WERI-Rb-1 (cell line): ENCODE data around the gene TTC8.

Experiments used
- DNase-seq: peaks from one replicate; pipeline ENCODE4 v3.0.0-alpha.2; 2020
- H3K27ac ChIP-seq: fragments of 250-450 bp; sonication (Bioruptor Pico); 2 replicates; pipeline ENCODE4 v1.5.1; 2020; ENCODE audit warnings: mild to moderate bottlenecking, moderate library complexity
- H3K27me3 ChIP-seq: fragments of 250-450 bp; sonication (Bioruptor Pico); 2 replicates; pipeline ENCODE4 v1.5.1; 2021; ENCODE audit warnings: mild to moderate bottlenecking, low read depth, moderate library complexity; ENCODE audit not compliant: insufficient read depth, severe bottlenecking
- H3K36me3 ChIP-seq: fragments of 250-450 bp; sonication (Bioruptor Pico); 2 replicates; pipeline ENCODE4 v1.5.1; 2020; ENCODE audit warnings: mild to moderate bottlenecking, moderate library complexity
- H3K4me3 ChIP-seq: 2 replicates; pipeline ENCODE4 v1.5.1; 2011; ENCODE audit warnings: low read depth, mild to moderate bottlenecking, control low read depth, low read length
- H3K9me3 ChIP-seq: fragments of 250-450 bp; sonication (Bioruptor Pico); 2 replicates; pipeline ENCODE4 v1.5.1; 2021; ENCODE audit warnings: mild to moderate bottlenecking, moderate library complexity; ENCODE audit not compliant: severe bottlenecking
- TF ChIP-seq, protein P1 (sequence below): IDR thresholded peaks from 2 replicates; pipeline ENCODE4 v1.5.1; 2011; ENCODE audit warnings: low read depth, mild to moderate bottlenecking, control low read depth, inconsistent platforms, low read length

TTC8 gene

GRCh38 chr14:88825503-88825902, 1.1 kb downstream of the TTC8 start:
- Histone ChIP-seq H3K36me3 (no peaks in the 10 kb centered on the region), H3K4me3 (peak overlapping the region; percentile 70), H3K9me3 (no peaks in the 10 kb centered on the region), H3K27me3 (no peaks in the 10 kb centered on the region), H3K27ac (peak overlapping the region; percentile 95)
- DNase-seq: no peak
- TF ChIP-seq, protein P1, sequence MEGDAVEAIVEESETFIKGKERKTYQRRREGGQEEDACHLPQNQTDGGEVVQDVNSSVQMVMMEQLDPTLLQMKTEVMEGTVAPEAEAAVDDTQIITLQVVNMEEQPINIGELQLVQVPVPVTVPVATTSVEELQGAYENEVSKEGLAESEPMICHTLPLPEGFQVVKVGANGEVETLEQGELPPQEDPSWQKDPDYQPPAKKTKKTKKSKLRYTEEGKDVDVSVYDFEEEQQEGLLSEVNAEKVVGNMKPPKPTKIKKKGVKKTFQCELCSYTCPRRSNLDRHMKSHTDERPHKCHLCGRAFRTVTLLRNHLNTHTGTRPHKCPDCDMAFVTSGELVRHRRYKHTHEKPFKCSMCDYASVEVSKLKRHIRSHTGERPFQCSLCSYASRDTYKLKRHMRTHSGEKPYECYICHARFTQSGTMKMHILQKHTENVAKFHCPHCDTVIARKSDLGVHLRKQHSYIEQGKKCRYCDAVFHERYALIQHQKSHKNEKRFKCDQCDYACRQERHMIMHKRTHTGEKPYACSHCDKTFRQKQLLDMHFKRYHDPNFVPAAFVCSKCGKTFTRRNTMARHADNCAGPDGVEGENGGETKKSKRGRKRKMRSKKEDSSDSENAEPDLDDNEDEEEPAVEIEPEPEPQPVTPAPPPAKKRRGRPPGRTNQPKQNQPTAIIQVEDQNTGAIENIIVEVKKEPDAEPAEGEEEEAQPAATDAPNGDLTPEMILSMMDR: no peak

DNA sequence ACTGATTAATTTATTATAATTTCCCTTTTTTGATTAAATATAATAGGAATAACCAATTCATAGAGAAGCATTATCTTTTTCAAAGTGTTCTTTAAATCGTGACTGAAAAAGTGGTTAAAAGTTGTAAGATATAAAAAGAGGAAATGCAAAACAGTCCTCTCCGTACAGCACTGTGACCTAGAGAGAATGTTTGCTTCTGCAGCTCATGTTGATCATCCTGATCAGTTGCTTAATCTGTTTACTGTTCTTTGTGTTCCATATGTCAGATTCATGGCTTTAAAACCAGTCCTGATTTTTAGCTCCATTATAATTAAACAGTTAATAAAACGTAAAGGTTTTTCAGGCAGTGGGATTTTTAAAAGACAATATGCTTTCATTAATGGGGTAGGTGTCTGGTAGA, 4.7 kb downstream of the TTC8 start:
- TF ChIP-seq, protein P1: no peak
- peak overlapping the region; percentile 39 for H3K4me3 ChIP-seq
- peak overlapping the region; percentile 89 for H3K27ac ChIP-seq
- H3K9me3 ChIP-seq: no peaks in the 10 kb centered on the region
- no peak for DNase-seq
- H3K36me3 ChIP-seq: peaks cover 6% of the 10 kb centered on the region
- H3K27me3 ChIP-seq: no peaks in the 10 kb centered on the region

DNA sequence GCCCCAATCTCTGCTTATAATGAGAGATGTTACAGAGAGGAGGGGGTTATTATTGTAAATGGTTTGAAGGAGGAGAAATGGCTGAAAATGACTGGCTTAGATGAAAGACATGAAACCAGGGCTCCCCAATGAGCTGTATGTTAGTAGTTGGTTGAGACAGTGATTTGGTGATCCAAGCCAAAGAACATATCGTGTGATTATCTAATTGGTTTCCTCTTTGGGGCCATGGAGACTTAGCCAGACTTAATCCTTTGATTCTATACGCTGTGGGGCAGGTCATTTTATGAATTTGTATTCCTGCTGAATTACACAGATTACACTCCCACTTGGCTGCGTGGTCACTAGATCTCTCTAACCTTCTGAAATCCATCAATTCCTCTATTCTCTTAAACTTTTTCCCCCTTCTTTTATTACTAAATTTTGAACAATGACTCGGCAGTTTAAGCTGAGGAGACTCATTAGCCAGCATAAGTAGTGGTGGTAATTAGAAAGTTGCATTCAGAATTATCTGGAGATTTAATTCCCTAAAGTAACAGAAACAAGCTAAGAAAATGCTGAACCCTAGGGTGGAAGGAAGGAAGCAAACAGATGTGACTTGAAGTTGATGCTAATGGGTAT, 5.3 kb downstream of the TTC8 start:
- H3K27me3 ChIP-seq: no peaks in the 10 kb centered on the region
- H3K9me3 ChIP-seq: no peaks in the 10 kb centered on the region
- TF ChIP-seq, protein P1: no peak
- peak overlapping the region; percentile 39 for H3K4me3 ChIP-seq
- peak; percentile 57 for DNase-seq
- H3K27ac ChIP-seq: peak overlapping the region; percentile 89
- peaks cover 6% of the 10 kb centered on the region for H3K36me3 ChIP-seq

DNA sequence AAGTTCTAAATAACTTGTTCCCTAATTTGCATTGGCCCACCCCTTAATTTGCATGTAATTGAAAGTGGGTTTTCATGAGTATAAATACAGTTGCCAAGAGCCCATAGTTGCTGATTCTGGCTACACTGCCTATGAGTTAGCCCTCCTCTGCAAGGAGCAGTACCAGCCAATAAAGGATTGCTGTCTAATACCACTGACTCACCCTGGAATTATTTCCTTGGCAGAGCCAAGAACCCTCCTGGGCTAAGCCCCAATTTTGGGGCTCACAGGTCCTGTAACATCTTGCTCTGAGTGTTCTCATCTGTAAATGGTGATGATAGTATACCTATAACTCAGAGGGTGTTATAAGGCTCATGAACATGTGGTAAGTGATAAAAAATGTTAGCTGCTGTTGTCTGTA, 6.8 kb downstream of the TTC8 start:
- DNase-seq: no peak
- Histone ChIP-seq H3K9me3 (no peaks in the 10 kb centered on the region), H3K27ac (peak overlapping the region; percentile 89), H3K4me3 (no peak overlapping the region), H3K36me3 (peaks cover 6% of the 10 kb centered on the region), H3K27me3 (no peaks in the 10 kb centered on the region)
- TF ChIP-seq, protein P1: no peak

DNA sequence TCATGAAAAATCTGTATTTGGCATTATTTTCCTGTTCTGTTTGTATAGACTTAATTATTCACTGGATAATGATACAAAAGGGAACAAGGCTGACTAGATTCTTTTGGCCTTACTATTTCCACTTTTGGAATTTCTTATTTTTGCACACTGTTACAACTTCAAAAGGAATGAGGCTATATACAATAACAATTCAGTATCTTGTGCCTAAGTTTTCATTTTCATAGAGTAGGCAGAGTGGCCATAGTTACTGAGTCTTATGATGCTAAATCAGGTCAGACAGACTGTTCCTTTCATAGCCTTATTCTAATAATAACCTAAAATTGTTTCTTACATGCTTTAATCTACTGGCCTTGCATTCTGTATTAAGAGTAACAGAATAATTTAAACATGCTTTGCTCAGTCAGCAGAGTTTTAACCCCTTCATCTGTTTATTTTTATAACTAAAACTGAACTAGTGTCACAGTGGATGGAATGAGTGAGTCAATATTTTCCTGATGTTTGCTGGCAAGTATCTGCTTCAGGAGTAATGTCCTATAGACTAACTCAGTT, 10.5 kb downstream of the TTC8 start:
- no peak overlapping the region for H3K4me3 ChIP-seq
- peaks cover 6% of the 10 kb centered on the region for H3K36me3 ChIP-seq
- no peak for DNase-seq
- TF ChIP-seq, protein P1: no peak
- no peaks in the 10 kb centered on the region for H3K9me3 ChIP-seq
- no peaks in the 10 kb centered on the region for H3K27me3 ChIP-seq
- H3K27ac ChIP-seq: peak overlapping the region; percentile 64

- Histone ChIP-seq H3K36me3 (peaks cover 6% of the 10 kb centered on the region), H3K9me3 (no peaks in the 10 kb centered on the region), H3K27ac (peak overlapping the region; percentile 64), H3K4me3 (no peak overlapping the region), H3K27me3 (no peaks in the 10 kb centered on the region)
- TF ChIP-seq, protein P1: no peak
- DNase-seq: no peak
Observed at GRCh38 chr14:88835661-88836060, 11.2 kb downstream of the TTC8 start.
